SK-N-SH (cell line): Measurements from ENCODE around the gene GPR162.
A peak's percentile ranks its signal among the peaks of the same experiment; 100 is the strongest.

Experiments used
- GABPA ChIP-seq: IDR thresholded peaks from 2 replicates; pipeline ENCODE4 v1.4.0; 2012; ENCODE audit warnings: low read depth, mild to moderate bottlenecking
- GATA2 ChIP-seq: sonication (generic); formaldehyde crosslinking; IDR thresholded peaks from 2 replicates; pipeline ENCODE4 v1.5.0; 2020; ENCODE audit warnings: mild to moderate bottlenecking, missing genetic modification reagents
- POLR2AphosphoS5 ChIP-seq: IDR thresholded peaks from 2 replicates; pipeline ENCODE4 v1.6.1; 2012; ENCODE audit warnings: low read depth, low read length
- RAD21 ChIP-seq: IDR thresholded peaks from 2 replicates; pipeline ENCODE4 v1.6.1; 2012; ENCODE audit warnings: mild to moderate bottlenecking, low read length
- TF ChIP-seq, protein P1 (sequence below): fragments of 200-600 bp; sonication (generic); IDR thresholded peaks from 2 replicates; pipeline ENCODE4 v1.6.1; 2017; ENCODE audit warnings: antibody characterized with exemption, mild to moderate bottlenecking, moderate library complexity
- TF ChIP-seq, protein P2 (sequence below): IDR thresholded peaks from 2 replicates; pipeline ENCODE4 v1.6.1; 2012; ENCODE audit warnings: mild to moderate bottlenecking, low read depth, low read length, moderate library complexity
- TF ChIP-seq, protein P3 (sequence below): IDR thresholded peaks from 2 replicates; pipeline ENCODE4; 2012

GRCh38 chr12:6869049-6870021 lies 47.7 kb downstream of the GPR162 start:
- peak; percentile 73 for TF ChIP-seq RAD21
- no peak for TF ChIP-seq GABPA
- TF ChIP-seq, protein P1, sequence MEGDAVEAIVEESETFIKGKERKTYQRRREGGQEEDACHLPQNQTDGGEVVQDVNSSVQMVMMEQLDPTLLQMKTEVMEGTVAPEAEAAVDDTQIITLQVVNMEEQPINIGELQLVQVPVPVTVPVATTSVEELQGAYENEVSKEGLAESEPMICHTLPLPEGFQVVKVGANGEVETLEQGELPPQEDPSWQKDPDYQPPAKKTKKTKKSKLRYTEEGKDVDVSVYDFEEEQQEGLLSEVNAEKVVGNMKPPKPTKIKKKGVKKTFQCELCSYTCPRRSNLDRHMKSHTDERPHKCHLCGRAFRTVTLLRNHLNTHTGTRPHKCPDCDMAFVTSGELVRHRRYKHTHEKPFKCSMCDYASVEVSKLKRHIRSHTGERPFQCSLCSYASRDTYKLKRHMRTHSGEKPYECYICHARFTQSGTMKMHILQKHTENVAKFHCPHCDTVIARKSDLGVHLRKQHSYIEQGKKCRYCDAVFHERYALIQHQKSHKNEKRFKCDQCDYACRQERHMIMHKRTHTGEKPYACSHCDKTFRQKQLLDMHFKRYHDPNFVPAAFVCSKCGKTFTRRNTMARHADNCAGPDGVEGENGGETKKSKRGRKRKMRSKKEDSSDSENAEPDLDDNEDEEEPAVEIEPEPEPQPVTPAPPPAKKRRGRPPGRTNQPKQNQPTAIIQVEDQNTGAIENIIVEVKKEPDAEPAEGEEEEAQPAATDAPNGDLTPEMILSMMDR: peak; percentile 91
- TF ChIP-seq, protein P2, sequence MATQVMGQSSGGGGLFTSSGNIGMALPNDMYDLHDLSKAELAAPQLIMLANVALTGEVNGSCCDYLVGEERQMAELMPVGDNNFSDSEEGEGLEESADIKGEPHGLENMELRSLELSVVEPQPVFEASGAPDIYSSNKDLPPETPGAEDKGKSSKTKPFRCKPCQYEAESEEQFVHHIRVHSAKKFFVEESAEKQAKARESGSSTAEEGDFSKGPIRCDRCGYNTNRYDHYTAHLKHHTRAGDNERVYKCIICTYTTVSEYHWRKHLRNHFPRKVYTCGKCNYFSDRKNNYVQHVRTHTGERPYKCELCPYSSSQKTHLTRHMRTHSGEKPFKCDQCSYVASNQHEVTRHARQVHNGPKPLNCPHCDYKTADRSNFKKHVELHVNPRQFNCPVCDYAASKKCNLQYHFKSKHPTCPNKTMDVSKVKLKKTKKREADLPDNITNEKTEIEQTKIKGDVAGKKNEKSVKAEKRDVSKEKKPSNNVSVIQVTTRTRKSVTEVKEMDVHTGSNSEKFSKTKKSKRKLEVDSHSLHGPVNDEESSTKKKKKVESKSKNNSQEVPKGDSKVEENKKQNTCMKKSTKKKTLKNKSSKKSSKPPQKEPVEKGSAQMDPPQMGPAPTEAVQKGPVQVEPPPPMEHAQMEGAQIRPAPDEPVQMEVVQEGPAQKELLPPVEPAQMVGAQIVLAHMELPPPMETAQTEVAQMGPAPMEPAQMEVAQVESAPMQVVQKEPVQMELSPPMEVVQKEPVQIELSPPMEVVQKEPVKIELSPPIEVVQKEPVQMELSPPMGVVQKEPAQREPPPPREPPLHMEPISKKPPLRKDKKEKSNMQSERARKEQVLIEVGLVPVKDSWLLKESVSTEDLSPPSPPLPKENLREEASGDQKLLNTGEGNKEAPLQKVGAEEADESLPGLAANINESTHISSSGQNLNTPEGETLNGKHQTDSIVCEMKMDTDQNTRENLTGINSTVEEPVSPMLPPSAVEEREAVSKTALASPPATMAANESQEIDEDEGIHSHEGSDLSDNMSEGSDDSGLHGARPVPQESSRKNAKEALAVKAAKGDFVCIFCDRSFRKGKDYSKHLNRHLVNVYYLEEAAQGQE: no peak
- no peak; the same call in 1 of the 2 replicates for TF ChIP-seq POLR2AphosphoS5
- TF ChIP-seq, protein P3, sequence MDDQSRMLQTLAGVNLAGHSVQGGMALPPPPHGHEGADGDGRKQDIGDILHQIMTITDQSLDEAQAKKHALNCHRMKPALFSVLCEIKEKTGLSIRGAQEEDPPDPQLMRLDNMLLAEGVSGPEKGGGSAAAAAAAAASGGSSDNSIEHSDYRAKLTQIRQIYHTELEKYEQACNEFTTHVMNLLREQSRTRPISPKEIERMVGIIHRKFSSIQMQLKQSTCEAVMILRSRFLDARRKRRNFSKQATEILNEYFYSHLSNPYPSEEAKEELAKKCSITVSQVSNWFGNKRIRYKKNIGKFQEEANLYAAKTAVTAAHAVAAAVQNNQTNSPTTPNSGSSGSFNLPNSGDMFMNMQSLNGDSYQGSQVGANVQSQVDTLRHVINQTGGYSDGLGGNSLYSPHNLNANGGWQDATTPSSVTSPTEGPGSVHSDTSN: no peak; the same call in 1 of the 2 replicates
- TF ChIP-seq GATA2 (CRISPR knock-in tag): no peak
